H1 (cell line): Measurements from ENCODE around the gene INTS1. TPM values are rescaled to one million over a fixed set of nuclear protein-coding genes. Genes with fewer than 3 reads are reported as not detected.

Experiments used
- BACH1 ChIP-seq: IDR thresholded peaks from 2 replicates; pipeline ENCODE4 v1.6.1; 2012; ENCODE audit warnings: low read length, improper control_type of control experiment
- CBX8 ChIP-seq: fragments of 300-800, 300-1000 bp; sonication (generic); IDR thresholded peaks from 2 replicates; pipeline ENCODE4 v1.7.1; 2016; ENCODE audit warnings: low read depth, low read length, borderline replicate concordance
- CHD1 ChIP-seq: IDR thresholded peaks from 2 replicates; pipeline ENCODE4 v1.6.1; 2012; ENCODE audit warnings: low read depth, low read length, improper control_type of control experiment
- FOSL1 ChIP-seq: IDR thresholded peaks from 2 replicates; pipeline ENCODE4 v1.6.1; 2011; ENCODE audit warnings: mild to moderate bottlenecking, low read depth, low read length, moderate library complexity; ENCODE audit not compliant: insufficient read depth
- GABPA ChIP-seq: IDR thresholded peaks from 2 replicates; pipeline ENCODE4 v1.6.1; 2011; ENCODE audit warnings: mild to moderate bottlenecking, low read length, moderate library complexity, borderline replicate concordance; ENCODE audit not compliant: insufficient read depth
- MAFK ChIP-seq: IDR thresholded peaks from 2 replicates; pipeline ENCODE4 v1.6.1; 2012; ENCODE audit warnings: low read depth, mild to moderate bottlenecking, improper control_type of control experiment, low read length
- POLR2AphosphoS5 ChIP-seq: IDR thresholded peaks from 2 replicates; pipeline ENCODE4 v1.6.1; 2011; ENCODE audit warnings: low read depth, low read length
- SP2 ChIP-seq: IDR thresholded peaks from 2 replicates; pipeline ENCODE4 v1.6.1; 2012; ENCODE audit warnings: mild to moderate bottlenecking, low read length, inconsistent platforms
- TBP ChIP-seq: IDR thresholded peaks from 2 replicates; pipeline ENCODE4 v1.6.1; 2011; ENCODE audit warnings: low read depth, low read length, improper control_type of control experiment
- TCF12 ChIP-seq: IDR thresholded peaks from 2 replicates; pipeline ENCODE4 v1.6.1; 2011; ENCODE audit warnings: low read depth, mild to moderate bottlenecking, low read length
- YY1 ChIP-seq: IDR thresholded peaks from 2 replicates; pipeline ENCODE4 v1.6.1; 2011; ENCODE audit warnings: low read depth, mild to moderate bottlenecking, low read length
- ZNF274 ChIP-seq: IDR thresholded peaks from 2 replicates; pipeline ENCODE4 v1.7.0; 2012; ENCODE audit warnings: low read length, borderline replicate concordance; ENCODE audit errors: extremely low read depth
- polyA plus RNA-seq, 7 experiments: library from polyadenylated mRNA; depleted of rRNA in 3 of 7; stranded (reverse) in 5 of 7; unstranded in 2 of 7; fragments of >200 nt in 5 of 7; fragments of 200-250 nt in 2 of 7; gene quantifications; 1 replicate in 5 of 7; 2 replicates in 1 of 7; 4 replicates in 1 of 7; pipeline versions ENCODE4 v1.2.1 to v1.2.3, GENCODE V29; 2011 to 2013; ENCODE audit warnings: missing spikeins in 2 of 7, mixed read lengths in 2 of 7
- total RNA-seq: library from RNA; stranded (reverse); fragmentation: NEBNext Ultra II Directional; extraction: Animal tissue kit (Norgen Biotek cat#: 25700); gene quantifications from 2 replicates; pipeline ENCODE4 v1.2.1, GENCODE V29; 2021

INTS1 gene
- total and polyA plus RNA-seq, 2 of the 8 experiments (the other 6 are each of a cell fraction or from before 2014, with no cell fraction given) = 76.9 to 104 TPM

DNA sequence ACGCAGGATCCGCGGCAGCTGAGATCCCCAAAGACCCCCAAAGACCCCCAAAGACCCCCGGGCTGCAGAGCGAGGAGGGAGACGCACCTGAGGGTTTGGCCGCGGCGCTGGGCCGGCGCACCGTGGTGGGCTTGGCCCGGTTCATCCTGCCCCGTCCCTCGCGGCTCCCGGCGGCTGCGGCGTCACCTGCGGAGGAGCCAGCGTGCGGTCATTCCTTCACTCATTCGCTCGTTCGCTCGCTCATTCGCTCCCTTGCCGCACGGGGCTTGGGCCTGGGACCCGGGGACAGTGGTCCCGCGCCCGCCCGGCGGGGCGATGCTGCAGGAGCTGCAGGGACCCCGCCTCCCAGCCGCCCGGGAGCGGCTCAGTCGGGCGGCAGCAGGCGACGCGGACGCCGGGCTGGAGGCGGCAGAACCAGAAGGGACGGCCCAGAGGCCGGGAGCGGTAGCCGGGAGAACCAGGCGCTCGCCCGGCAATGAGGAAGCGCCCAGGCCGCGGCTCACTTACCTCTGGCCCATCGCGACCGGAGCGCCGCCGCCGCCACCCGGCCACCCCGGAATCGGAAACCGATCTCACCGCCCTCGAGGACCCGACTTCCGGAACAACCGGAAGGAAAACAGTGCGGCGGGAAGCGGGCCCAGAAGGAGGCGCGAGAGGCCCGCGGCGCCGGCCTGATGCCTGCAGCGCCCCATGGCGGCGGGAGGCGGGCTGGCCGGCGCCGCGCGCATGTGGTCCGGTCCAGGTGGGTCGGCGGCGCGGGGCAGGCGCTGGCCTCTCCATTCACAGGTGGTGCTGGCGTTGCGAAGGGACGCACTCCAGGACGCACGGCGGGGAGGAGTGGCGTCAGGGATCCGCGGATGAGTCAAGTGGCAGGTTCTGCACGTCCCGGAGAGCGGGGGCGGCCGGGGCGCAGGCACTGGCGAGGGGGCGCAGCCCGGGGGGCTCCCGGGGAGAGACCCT, at the start of gene INTS1 (continued):
- TF ChIP-seq SP2 (peak; percentile 35; the same call in 1 of the 2 replicates), ZNF274 (no peak), CBX8 (no peak), TBP (peak; percentile 85), FOSL1 (0 out of 2 replicates have a peak, but pooled peaks have one; percentile 47), MAFK (no peak), CHD1 (no peak), BACH1 (no peak), POLR2AphosphoS5 (peak; percentile 35; the same call in 1 of the 2 replicates), GABPA (peak; percentile 94), TCF12 (0 out of 2 replicates have a peak, but pooled peaks have one; percentile 15), YY1 (peak; percentile 67; the same call in 1 of the 2 replicates)
